HG02943 (cell line): ENCODE results near the gene DNAAF1.

Source experiments
- ATAC-seq: cut with Tn5 transposase; IDR thresholded peaks from one replicate; pipeline ENCODE4 v1.9.1; 2021; ENCODE audit warnings: mild to moderate bottlenecking, low read depth, moderate library complexity; ENCODE audit not compliant: unreplicated experiment

DNAAF1 gene

GRCh38 chr16:84156342-84156784 is 11.3 kb downstream of the DNAAF1 start:
- no peak for ATAC-seq

- ATAC-seq, result no peak
These were observed 13.9 kb downstream of the DNAAF1 start for GRCh38 chr16:84159007-84159406.

GRCh38 chr16:84159800-84160199 is 14.7 kb downstream of the DNAAF1 start:
- no peak for ATAC-seq

- no peak for ATAC-seq
These were observed 15.9 kb downstream of the DNAAF1 start for GRCh38 chr16:84161037-84161436.

GRCh38 chr16:84161801-84162200 is 16.7 kb downstream of the DNAAF1 start:
- ATAC-seq, result no peak

- no peak for ATAC-seq
These were observed 20.6 kb downstream of the DNAAF1 start for GRCh38 chr16:84165746-84166145.

- no peak for ATAC-seq
These were observed 21.9 kb downstream of the DNAAF1 start for GRCh38 chr16:84166796-84167695.

GRCh38 chr16:84169765-84170310 is 24.7 kb downstream of the DNAAF1 start:
- no peak for ATAC-seq

GRCh38 chr16:84174396-84174795 is 29.3 kb downstream of the DNAAF1 start:
- ATAC-seq, result no peak

GRCh38 chr16:84175350-84176081 is 30.4 kb downstream of the DNAAF1 start:
- ATAC-seq, result peak; percentile 80

GRCh38 chr16:84176192-84177053 is 31.3 kb downstream of the DNAAF1 start:
- ATAC-seq, result no peak

- no peak for ATAC-seq
These were observed 32.6 kb downstream of the DNAAF1 start for GRCh38 chr16:84177741-84178073.

GRCh38 chr16:84178146-84178765 is 33.1 kb downstream of the DNAAF1 start:
- ATAC-seq, result no peak

GRCh38 chr16:84178892-84179611 is 33.9 kb downstream of the DNAAF1 start:
- ATAC-seq, result no peak

- ATAC-seq, result no peak
These were observed 34.7 kb downstream of the DNAAF1 start for GRCh38 chr16:84179612-84180320.

- no peak for ATAC-seq
These were observed 35.5 kb downstream of the DNAAF1 start for GRCh38 chr16:84180519-84181140.

- ATAC-seq, result no peak
These were observed 36.2 kb downstream of the DNAAF1 start for GRCh38 chr16:84181144-84181915.

- no peak for ATAC-seq
These were observed 37.0 kb downstream of the DNAAF1 start for GRCh38 chr16:84182104-84182503.
